M059J (cell line): ENCODE measurements around the gene POLR2E. TPM values are rescaled to one million over a fixed set of nuclear protein-coding genes. Genes with fewer than 3 reads are reported as not detected.

Source experiments
- DNase-seq: peaks from one replicate; pipeline ENCODE4 v3.0.0-alpha.2; 2012; ENCODE audit warnings: low read depth
- total RNA-seq: library from RNA; depleted of rRNA; stranded (reverse); fragments of >200 nt; shearing (Covaris generic); gene quantifications from 2 replicates; pipeline ENCODE4 v1.2.3, GENCODE V29; 2014

The POLR2E gene
- total RNA-seq, 1 experiment from 2014 or later, result 145 TPM

DNA sequence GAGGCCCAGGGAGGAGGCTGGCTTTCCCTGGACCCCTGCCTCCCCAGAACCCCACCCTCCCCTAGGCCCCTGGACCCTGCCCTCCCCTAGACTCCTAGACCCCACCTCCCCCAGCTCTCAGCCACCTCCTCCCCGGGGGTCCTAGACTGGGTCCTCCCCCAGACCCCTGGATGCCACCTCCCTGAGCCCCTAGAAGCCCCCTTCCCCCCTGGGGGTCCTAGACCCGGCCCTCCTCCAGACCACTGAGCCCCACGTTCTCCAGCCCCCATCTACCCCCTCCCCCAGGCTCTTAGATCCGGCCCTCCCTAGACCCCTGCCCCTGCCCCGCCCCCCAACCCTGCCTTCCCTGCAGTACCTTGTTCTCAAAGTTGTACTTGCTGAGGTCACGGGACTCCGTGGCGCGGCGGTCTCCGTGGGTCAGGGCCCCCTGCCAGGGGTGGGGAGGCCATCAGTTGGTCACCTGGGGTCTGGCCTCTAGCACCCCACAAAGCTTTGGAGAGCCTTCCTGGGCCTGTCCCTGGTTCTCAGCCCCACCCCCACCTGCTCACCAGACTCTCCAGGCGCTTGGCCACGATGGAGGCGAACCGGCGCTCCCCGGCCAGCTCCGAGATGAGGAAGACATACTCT is 16.6 kb upstream of the POLR2E start:
- no peak for DNase-seq

- DNase-seq, result peak; percentile 62
Measured at GRCh38 chr19:1110809-1111640, 15.8 kb upstream of the POLR2E start.

GRCh38 chr19:1109697-1110671 is 14.8 kb upstream of the POLR2E start:
- DNase-seq, result no peak

DNA sequence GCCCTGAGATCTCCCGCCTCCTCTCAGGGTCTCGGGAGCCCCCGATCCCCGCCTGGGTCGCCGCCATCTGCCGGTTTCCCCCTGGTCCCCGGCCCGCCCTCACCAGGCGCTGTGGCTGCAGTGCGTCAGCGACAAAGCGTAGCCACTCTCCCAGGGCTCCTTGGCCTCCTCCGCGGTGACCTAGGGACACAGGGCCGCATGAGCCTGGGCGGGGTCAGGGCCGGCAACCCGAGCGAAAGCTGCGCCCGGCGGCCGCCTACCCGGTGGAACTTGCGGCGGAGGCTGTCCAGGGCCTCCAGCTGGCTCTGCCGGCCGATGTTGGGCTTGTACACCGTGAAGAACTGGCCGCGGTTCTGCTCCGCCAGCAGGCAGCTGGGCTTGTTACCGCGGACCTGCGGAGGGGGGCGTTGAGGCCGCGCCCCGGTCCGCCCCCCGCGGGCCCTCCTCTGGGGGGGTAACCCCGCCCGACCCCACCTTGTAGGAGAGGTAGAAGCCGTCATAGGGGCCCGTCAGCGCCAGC is 13.9 kb upstream of the POLR2E start:
- DNase-seq, result no peak

DNA sequence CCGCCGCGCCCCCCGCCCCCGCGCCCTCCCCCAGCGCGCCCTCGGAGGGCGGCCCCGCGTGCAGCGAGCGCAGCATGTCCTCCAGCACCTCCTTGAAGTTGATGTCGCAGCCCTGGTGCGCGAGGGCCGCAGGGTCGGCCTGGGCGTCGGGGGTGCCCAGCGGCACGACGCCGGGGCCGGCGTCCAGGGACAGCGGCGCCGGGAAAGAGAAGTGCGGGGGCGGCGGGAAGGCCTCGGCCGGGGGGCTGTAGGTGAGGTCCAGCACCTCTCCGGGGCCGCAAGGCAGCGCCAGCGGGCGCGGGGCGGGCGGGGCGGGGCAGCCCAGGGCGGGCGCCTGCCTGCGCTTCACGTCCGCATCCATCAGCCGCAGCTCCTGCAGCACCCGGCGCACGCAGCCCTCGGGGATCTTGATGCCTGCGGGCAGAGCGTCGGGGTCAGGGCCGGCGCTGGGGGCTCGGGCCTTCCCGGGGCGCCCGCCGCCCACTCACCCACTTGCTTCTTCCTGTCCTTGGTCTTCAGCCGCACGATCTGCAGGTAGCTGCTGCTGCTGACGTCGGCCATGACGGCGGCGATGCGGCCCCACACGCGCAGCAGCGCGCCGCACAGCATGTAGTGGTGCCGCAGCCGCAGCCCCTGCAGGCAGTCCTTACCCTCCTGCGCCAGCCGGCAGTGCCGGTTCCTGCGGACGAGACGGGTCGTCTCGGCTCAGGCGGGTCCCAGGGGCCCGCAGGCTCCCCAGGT is 13.3 kb upstream of the POLR2E start:
- DNase-seq, result no peak

GRCh38 chr19:1107661-1108261 is 12.6 kb upstream of the POLR2E start:
- DNase-seq, result no peak

- DNase-seq, result peak; percentile 74
Measured at GRCh38 chr19:1106841-1107660, 11.9 kb upstream of the POLR2E start.

DNA sequence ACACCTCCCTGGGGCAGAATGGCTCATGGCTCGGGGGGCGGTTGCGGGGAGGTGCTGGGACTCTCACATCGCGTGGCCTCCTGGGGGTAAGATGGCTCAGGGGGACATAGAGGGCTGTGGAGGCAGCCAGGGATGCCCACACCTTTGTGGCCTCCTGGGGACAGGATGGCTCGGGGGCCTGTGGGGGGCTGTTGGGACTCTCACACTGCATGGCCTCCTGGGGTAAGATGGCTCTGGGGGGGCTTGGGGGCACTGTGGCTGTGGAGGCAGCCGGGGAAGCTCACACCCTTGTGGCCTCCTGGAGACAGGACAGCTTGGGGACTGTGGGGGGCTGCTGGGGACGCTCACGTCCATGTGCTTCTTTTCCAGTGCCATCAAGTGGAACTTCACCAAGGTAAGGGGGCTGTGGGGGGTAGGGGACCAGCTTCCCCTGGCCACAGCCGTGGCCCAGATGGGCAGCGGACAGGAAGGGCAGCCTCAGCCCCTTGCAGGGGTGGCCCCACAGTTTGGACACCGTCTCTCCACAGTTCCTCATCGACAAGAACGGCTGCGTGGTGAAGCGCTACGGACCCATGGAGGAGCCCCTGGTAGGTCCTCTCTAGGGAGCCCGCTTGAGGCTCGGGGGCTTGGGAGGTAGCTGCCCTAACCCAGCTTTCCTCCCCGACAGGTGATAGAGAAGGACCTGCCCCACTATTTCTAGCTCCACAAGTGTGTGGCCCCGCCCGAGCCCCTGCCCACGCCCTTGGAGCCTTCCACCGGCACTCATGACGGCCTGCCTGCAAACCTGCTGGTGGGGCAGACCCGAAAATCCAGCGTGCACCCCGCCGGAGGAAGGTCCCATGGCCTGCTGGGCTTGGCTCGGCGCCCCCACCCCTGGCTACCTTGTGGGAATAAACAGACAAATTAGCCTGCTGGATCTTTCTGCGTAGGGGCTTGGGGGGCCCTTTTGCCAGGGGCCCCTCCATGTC is 11.0 kb upstream of the POLR2E start:
- no peak for DNase-seq

- no peak for DNase-seq
Measured at GRCh38 chr19:1105008-1105872, 10.1 kb upstream of the POLR2E start.

GRCh38 chr19:1104311-1105007 is 9.3 kb upstream of the POLR2E start:
- DNase-seq, result peak; percentile 68

- DNase-seq, result peak; percentile 99
Measured at GRCh38 chr19:1103708-1104310, 8.6 kb upstream of the POLR2E start, which contains the start of gene GPX4. Gene GPX4, plus strand, starts transcription at chr19:1103994. Its CDS starts 50 bp downstream, at chr19:1104044.

GRCh38 chr19:1103132-1103707 is 8.0 kb upstream of the POLR2E start:
- peak; percentile 53 for DNase-seq

DNA sequence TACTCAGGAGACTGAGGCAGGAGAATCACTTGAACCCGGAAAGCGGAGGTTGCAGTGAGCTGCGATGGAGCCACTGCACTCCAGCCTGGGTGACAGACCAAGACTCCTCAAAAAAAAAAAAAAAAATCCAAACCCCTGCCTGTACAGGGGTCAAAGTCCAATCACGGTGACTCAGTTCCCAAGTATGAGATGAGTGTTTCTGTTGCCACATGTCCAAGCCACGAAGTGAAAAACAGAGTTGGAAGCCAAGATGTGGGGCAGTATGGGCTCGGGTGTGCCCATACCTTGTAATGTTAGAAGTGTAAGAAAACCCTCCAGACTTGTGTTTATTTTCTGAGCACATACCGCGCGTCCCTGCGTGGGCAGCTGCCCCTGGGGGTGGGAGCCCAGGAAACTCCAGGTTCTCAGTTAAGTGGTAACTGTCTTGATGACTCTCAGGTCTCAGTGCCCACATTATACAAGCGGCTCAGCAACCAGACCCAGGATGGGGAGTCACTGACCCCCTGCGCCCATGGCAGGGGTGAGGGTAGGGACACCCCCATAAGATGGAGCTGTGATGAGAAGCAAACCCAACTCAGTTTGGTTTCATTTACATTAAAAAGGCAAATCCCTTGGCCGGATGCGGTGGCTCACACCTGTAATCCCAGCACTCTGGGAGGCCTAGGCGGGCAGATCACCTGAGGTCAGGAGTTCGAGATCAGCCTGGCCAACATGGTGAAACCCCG is 7.4 kb upstream of the POLR2E start:
- DNase-seq, result peak; percentile 100

GRCh38 chr19:1101337-1101698 is 6.1 kb upstream of the POLR2E start:
- DNase-seq, result no peak
